GM12801 (cell line): ENCODE measurements around the gene DTL.

ENCODE experiments used
- TF ChIP-seq, protein P1 (sequence below): IDR thresholded peaks from one replicate; pipeline ENCODE4 v1.5.1; 2011; ENCODE audit warnings: control low read depth; ENCODE audit not compliant: insufficient read length; ENCODE audit errors: extremely low read depth

The DTL gene

GRCh38 chr1:212138457-212138856, 102.9 kb downstream of the DTL start:
- TF ChIP-seq, protein P1, sequence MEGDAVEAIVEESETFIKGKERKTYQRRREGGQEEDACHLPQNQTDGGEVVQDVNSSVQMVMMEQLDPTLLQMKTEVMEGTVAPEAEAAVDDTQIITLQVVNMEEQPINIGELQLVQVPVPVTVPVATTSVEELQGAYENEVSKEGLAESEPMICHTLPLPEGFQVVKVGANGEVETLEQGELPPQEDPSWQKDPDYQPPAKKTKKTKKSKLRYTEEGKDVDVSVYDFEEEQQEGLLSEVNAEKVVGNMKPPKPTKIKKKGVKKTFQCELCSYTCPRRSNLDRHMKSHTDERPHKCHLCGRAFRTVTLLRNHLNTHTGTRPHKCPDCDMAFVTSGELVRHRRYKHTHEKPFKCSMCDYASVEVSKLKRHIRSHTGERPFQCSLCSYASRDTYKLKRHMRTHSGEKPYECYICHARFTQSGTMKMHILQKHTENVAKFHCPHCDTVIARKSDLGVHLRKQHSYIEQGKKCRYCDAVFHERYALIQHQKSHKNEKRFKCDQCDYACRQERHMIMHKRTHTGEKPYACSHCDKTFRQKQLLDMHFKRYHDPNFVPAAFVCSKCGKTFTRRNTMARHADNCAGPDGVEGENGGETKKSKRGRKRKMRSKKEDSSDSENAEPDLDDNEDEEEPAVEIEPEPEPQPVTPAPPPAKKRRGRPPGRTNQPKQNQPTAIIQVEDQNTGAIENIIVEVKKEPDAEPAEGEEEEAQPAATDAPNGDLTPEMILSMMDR: no peak

DNA sequence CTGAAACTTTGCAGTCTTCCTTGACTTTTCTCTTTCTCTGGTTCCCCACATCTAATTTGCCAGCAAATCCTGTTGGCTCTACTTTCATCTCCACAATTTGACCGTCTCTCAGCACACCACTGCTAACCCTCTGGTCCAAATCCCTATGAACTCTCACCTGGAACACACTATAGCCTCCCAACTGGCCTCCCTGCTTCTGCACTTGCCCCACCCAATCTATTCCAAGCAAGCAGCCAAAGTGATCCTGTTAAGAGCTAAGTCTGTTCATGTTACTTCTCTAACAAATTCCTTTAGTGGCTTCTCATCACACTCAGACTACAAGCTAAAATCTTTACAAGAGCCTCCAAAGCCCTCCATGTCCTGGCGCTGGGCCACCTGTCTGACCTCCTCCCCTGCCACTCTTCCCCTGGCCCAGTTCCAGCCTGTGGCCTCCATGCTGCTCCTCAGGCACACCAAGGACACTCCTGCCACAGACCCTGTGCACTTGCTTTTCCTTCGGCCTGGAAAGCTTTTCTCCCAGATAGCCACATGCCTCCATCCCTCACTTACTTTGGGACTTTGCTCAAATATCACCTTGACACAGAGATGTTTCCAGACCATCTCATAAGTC, 104.1 kb downstream of the DTL start:
- TF ChIP-seq, protein P1: no peak

DNA sequence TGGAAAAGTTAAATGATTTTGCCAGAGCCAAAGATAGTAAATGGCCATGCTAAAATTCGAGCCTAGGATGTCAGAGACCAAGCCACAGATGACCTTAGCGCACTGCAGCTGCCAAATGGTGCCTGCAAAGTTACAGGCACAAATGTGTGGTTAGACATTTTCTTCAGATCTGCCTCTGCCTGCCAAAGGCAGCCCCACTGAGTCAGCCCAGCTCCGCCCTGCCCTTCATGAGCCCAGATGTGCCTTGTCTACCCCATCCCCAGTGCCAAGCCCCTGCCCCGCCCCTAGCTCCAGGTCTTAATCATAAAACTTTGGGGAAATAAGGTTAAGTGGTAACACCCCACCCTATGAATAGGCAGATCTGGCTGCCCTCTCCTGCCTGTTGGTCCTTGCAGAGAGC, 105.9 kb downstream of the DTL start:
- TF ChIP-seq, protein P1: no peak

DNA sequence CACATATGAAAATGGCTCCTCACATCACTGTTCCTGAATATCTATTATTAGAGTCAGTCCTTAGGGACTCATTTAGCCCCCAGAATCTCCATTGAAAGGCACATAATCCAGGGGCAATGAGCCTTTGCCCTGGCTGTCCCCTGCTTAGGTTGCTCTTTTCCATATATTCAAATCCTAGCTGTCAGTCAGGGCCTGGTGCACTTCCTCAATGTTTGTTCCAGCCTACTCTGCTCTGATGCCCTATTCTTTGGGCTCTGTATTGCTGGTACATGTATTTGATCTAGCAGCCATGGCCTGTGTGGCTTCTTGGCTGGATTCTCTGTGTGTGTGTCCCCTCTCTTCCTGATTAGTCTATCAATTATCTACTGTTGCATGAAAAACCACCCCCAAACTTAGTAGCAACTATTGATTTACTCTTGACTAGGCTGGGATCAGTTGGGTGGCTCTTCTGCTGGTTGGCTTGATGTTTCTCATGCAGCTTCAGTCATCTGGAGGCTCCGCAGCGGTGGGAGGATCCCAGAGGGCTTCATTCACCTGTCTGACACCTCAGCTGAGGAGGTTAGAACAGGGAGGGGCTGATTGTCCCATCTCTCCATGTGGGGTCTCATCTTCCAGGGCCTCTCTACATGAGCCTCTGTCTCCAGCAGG, 107.5 kb downstream of the DTL start:
- TF ChIP-seq, protein P1: no peak

DNA sequence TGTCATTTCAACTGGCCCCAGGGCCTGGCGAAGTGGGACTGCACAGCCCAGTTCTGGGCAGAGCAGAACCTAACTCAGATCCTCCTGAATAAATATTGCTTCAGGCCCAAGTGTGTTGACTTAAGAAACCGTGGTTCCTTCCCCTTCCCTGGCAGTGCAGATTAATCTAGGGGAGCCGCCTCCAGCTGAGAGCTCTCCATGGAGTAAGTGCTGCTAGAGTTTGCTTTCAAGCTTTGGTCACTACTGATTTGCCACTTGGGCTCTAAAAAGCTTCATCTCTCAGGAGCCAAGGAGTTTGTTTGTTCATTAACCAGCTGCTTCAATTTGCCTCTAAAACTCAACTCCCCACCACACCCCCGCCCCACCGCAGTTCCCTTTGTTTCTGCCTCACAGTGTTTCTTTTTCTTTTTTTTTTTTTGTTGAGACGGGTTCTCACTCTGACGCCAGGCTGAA, 112.1 kb downstream of the DTL start:
- TF ChIP-seq, protein P1: no peak

DNA sequence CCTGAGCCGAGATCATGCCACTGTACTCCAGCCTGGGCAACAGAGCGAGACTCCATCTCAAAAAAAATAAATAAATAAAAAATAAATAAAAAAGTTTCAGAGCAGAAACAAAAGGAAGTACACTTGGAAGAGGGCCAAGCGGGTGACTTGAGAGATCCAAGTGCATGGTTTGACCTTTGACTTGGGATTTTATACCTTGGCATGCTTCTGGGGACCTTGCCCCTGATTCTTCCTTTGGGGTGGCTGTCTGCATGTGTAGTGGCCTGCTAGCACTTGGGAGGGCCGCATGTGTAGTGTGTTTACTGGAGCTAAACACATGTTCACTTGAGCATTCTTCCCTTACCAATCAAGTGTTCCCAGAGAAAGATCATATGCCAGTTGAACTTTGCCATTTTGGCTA, 114.0 kb downstream of the DTL start:
- TF ChIP-seq, protein P1: no peak

DNA sequence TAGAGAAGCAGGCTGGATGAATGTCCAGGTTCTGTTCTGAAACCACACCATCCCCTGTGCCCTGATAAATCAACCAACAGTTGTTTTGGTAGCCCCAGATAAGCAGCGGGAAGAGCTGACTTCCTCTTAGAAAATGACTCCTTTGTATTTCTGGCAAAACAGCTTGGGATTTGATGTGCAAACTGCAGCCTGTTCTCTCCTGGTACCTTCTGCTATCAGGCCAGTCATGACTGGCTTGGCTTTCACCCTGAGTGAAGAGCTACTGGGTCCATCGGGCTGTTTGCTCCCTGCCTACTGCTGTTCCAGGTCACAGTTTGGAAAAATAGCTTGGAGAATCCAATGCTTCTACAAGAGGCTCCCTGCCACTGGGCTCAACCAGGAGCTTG, 116.8 kb downstream of the DTL start:
- TF ChIP-seq, protein P1: no peak
